ENCODE results near the gene GOPC.

GRCh38 chr6:117642976-117643375, 40.7 kb upstream of the GOPC start:
- no peak for TF ChIP-seq POLR2A (IDR thresholded peaks at IDR 0.05)
- no peak for TF ChIP-seq CTCF (IDR thresholded peaks at IDR 0.05)
